GM12891 (cell line): ENCODE measurements around the gene CEP55.

Experiments used
- DNase-seq: peaks from one replicate; pipeline ENCODE4 v3.0.0; 2011; ENCODE audit warnings: low spot score; ENCODE audit not compliant: insufficient read length
- FAIRE-seq: peaks from 2 replicates; lab custom pipeline; 2011; peaks lifted over from hg19 to GRCh38; lab: Jason Lieb, UNC
- PAX5 ChIP-seq: IDR thresholded peaks from 2 replicates; pipeline ENCODE4 v1.6.1; 2011; ENCODE audit warnings: low read length, moderate library complexity, mild to moderate bottlenecking; ENCODE audit not compliant: insufficient read depth, severe bottlenecking
- POLR2A ChIP-seq: IDR thresholded peaks from 2 replicates; pipeline ENCODE4 v1.6.1; 2011; ENCODE audit warnings: low read depth, low read length, control low read depth
- POLR2AphosphoS5 ChIP-seq: IDR thresholded peaks from 2 replicates; pipeline ENCODE4 v1.6.1; 2011; ENCODE audit warnings: low read depth, low read length, control low read depth
- POU2F2 ChIP-seq: IDR thresholded peaks from 2 replicates; pipeline ENCODE4 v1.6.1; 2011; ENCODE audit warnings: low read depth, mild to moderate bottlenecking, control low read depth, low read length, moderate library complexity
- SPI1 ChIP-seq: IDR thresholded peaks from 2 replicates; pipeline ENCODE4 v1.6.1; 2011; ENCODE audit warnings: low read depth, low read length, control low read depth
- TAF1 ChIP-seq: IDR thresholded peaks from 2 replicates; pipeline ENCODE4 v1.6.1; 2011; ENCODE audit warnings: low read depth, low read length, control low read depth

CEP55 gene

DNA sequence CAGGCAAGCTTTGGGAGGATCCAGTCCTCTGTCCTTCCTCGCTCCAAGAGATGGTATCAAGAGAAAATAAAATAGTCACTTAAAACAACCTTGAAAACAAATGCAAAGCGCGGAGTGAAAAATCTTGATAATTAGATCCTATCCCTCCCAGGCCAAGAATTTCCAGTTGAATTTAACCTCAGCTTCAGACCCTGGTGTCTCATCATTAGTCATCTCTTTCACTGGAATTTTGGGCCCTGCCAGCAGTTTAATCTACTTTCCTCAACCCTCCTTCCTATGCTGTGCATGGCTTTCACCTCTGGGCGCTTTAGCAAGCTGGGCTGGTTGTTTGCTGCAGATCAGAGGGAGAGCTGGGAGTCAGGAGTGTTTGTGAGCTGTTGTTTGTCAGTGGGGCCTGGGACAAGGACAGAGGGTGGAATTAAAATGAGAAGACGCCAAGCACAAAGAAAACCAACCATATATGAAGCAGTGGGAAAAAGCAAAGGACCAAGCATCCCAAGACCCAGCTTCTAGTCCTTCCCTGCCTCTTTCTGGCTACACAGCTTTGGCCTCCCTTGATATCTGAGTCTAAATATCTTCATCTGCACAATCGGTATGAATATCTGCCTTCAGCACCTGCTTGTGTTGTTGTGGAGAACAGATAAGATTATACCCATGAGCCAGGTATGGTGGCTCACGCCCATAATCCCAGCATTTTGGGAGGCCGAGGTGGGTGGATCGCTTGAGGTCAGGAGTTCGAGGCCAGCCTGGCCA is 27.8 kb upstream of the CEP55 start:
- FAIRE-seq (no peak), DNase-seq (no peak)

DNA sequence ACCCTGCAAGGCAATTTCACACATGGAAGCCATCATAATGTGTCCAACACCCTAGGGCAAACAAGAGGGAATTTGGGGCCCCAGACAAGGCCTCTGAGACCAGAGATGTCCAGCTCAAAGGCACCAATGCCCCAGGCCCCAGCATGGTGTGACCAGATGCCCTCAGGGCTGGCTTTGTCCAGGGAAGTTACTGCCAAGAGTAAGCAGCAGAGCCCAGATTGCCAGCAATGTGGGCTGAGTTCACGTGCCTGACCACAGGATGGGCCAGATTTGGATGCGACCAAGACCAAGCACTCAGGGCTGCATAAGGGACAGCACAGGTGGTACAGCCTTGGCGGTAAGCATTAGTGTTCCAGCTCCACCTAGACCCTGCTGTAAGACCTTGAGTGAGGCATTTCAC is 27.0 kb upstream of the CEP55 start:
- DNase-seq: no peak
- no peak for FAIRE-seq
- TF ChIP-seq POLR2A (no peak), POLR2AphosphoS5 (no peak), POU2F2 (no peak), TAF1 (no peak), SPI1 (no peak), PAX5 (no peak)

More for the DNA sequence above, 27.8 kb upstream of the CEP55 start:
- no peak for TF ChIP-seq SPI1
- no peak for TF ChIP-seq TAF1

DNA sequence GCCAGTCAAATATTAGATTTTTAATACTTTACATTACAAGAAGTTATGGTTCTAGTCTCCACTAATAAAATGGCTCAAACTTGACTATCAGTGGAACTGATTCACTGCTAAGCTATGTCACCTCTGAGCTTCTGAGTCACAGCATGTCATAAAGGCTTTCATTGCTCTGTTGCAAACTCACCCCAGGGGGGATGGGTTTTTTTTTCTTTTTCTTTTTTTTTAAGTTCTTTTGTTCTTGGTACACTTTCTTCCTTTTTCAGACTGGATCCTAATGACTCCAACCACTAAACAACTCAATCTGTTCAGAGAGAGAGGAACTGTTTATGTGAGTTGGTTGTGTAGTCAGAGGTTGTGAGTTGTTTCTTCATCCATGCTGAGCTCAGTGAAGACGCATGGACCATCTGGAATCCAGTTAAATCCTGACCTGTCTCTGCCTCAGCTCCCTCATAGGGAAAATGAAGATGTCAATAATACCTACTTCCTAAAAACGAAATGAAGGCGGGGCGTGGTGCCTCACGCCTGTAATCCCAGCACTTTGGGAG is 25.2 kb upstream of the CEP55 start:
- FAIRE-seq (no peak), DNase-seq (no peak)
- TF ChIP-seq SPI1 (no peak), TAF1 (no peak)

DNA sequence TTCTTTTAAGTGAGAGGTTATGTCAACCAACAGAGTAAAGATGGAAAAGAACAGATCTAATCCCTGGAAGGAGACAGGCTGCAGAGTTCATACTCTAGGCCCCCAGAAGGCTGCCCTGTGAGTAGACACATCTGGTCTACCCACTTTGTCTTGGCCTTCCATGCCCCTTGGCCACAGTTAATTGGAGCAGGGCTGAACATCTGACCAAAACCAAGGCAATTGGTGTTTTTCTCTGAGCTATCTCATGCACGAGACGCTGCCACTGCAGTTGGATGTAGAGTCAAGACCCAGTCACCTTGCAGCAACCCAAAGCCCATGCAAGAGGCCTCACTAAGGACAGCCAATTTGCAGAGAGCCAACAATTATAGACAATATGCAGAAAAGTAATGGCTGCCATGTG is 23.3 kb upstream of the CEP55 start:
- FAIRE-seq (no peak), DNase-seq (no peak)
- TF ChIP-seq POU2F2 (no peak), SPI1 (no peak), POLR2AphosphoS5 (no peak), TAF1 (no peak), PAX5 (no peak), POLR2A (no peak)

DNA sequence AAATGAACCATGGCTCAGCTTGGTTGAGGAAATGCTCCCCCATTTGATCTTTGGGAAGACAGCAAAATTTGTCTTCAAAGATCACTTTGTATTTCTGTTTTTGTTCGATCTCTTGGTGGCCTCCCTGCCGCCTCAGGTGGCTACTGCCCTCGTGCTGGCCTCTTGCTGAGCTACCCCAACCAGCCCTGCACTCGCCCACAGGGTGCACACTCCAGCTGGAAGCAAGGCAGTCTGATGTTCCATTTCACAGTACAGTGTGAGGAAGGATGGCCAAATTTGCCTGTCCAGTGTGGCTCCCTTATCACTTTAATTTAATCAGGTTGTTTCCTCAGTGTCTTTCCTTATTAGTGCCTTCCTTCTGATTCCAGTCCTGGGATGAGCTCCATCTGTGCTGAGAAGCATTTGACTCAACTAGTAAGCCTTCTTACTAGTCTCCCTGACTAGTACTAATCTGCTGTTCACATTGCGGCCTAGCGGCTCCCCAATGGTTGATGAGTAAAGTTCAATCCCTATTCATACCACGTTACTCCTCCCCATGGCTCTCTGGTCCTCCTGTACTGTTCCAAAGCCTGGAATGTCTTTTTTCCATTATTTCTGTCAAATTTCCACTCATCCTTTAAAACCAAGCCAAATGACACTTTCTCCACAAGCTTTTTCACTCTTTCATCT is 22.5 kb upstream of the CEP55 start:
- no peak for TF ChIP-seq POLR2A
- TF ChIP-seq POLR2AphosphoS5: no peak
- TF ChIP-seq PAX5: no peak
- no peak for TF ChIP-seq POU2F2
- no peak for TF ChIP-seq SPI1
- no peak for TF ChIP-seq TAF1
- no peak for FAIRE-seq
- DNase-seq: no peak

DNA sequence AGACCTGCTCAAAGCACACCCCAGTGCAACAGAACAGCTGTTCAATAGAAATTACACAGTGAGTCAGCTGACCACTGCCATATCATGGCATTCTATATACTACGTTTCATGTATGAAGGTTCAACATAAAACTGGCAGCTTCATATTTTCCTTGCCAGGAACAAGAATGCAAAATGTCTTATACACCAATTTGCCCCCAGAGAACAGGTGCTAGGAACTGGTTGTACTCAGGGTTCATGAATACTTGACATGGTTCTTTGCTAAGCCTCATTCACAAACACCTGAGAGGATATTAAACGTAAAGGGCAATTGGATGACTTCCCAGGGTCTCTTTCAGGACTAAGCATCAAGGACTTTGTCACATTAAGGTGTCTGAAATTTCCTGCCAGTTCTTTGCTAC is 21.2 kb upstream of the CEP55 start:
- DNase-seq: no peak
- TF ChIP-seq SPI1 (no peak), TAF1 (no peak), POU2F2 (no peak), POLR2AphosphoS5 (no peak)
- FAIRE-seq: no peak

DNA sequence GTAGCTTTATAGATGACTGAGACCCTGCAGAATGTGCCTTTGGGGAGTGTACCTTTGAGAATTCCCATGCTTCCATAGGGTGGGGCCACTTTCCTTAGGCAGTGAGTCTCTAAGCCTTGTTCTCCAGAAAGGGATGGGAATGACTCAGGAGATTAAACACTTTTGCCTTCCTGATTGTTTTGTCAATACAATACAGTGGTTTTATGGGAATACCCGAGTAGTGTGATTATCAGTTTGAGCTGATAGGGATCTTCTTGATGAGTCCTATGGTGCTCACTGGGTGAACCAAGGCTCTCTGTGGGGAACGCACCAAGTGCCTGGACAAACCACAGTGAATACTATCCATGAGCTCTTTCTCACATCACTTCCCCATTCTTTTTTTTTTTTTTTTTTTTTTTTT is 20.5 kb upstream of the CEP55 start:
- TF ChIP-seq PAX5 (no peak), POLR2A (no peak), POLR2AphosphoS5 (no peak), SPI1 (no peak), POU2F2 (no peak), TAF1 (no peak)
- no peak for DNase-seq
- no peak for FAIRE-seq

DNA sequence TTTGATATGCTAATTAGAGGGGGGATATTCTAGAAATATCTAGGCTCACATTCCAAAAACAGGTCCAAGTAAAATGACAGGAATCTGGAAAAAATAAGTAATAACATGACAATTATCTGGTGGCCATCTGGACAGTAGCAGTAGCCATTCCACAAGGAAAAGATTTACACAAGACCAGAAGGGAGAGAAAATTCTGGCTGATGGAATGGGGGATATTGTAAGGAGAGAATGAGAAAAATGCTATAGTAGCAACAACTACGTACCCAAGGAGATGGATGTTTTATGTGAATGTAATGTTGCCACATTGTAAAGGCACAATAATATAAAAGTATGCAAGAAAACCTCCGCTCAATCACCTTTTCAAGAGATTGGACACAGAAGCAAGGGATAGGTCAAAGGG is 19.7 kb upstream of the CEP55 start:
- no peak for DNase-seq
- TF ChIP-seq POLR2AphosphoS5: no peak
- TF ChIP-seq POLR2A: no peak
- no peak for TF ChIP-seq PAX5
- TF ChIP-seq SPI1: no peak
- TF ChIP-seq POU2F2: no peak
- TF ChIP-seq TAF1: no peak
- FAIRE-seq: no peak

DNA sequence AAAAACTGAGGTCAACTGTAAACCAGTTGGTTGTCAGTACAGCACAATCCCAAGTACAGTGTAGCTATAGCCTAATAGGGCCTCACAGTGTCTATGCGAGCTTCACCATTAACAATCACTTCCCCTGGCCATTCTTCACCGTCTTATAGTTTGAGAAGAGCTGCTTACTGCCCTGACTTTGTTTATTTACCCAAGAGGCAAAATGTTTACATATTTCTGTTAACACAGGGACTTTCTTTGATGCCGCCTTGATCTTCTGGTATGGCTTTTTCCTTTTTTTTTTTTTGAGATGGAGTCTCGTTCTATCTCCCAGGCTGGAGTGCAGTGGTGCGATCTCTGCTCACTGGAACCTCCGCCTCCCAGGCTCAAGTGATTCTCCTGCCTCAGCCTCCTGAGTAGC is 17.5 kb upstream of the CEP55 start:
- FAIRE-seq (no peak), DNase-seq (no peak)
- TF ChIP-seq TAF1: no peak
- no peak for TF ChIP-seq PAX5
- TF ChIP-seq POU2F2: no peak
- TF ChIP-seq POLR2A: no peak
- no peak for TF ChIP-seq SPI1
- TF ChIP-seq POLR2AphosphoS5: no peak

DNA sequence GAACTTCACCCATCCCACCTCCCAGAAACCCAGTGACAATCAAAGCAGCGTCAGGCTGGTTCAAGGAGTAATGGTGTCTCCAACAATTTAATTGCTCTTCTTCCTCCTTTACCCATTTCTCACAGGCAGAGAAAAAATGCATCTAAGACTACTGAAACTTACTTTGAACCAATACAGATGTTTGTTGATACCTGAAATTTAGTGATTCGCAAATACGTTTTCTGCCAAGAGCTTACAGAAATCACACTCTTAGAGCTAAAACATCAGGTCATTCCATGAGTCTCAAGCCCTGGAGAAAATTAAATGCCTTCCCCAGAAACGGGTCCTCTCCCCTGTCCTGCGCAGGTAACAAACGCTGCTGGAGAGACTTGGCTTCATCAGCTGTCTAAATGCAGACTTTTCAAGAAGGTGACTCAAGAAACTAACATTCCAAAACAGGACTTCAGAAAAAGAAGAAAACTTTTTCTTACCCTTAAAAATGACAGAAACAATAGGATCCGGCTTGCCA is 14.7 kb upstream of the CEP55 start:
- DNase-seq (no peak), FAIRE-seq (no peak)
- TF ChIP-seq POLR2A (no peak), POU2F2 (no peak), POLR2AphosphoS5 (no peak), SPI1 (no peak), PAX5 (no peak), TAF1 (no peak)
